Measurements from ENCODE around the gene C10orf143.

Gene C10orf143

GRCh38 chr10:130023454-130024230 is 87.0 kb downstream of the C10orf143 start:
- DNase-seq = peak in 1 of 2 donors; percentile 60
- Histone ChIP-seq H3K36me3 (no peaks in the 10 kb centered on the region), H3K4me3 (no peak overlapping the region), H3K9me3 (no peaks in the 10 kb centered on the region), H3K4me1 (no peaks in the 10 kb centered on the region), H3K27me3 (peaks cover 0 to 6% of the 10 kb centered on the region in 2 donors), H3K27ac (no peak overlapping the region)
- TF ChIP-seq, protein P1, sequence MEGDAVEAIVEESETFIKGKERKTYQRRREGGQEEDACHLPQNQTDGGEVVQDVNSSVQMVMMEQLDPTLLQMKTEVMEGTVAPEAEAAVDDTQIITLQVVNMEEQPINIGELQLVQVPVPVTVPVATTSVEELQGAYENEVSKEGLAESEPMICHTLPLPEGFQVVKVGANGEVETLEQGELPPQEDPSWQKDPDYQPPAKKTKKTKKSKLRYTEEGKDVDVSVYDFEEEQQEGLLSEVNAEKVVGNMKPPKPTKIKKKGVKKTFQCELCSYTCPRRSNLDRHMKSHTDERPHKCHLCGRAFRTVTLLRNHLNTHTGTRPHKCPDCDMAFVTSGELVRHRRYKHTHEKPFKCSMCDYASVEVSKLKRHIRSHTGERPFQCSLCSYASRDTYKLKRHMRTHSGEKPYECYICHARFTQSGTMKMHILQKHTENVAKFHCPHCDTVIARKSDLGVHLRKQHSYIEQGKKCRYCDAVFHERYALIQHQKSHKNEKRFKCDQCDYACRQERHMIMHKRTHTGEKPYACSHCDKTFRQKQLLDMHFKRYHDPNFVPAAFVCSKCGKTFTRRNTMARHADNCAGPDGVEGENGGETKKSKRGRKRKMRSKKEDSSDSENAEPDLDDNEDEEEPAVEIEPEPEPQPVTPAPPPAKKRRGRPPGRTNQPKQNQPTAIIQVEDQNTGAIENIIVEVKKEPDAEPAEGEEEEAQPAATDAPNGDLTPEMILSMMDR (IDR thresholded peaks at IDR 0.05) = no peak
- intact Hi-C loops (cut with DNase I; ENCODE audit: low total_unique reads) = no loop called here

GRCh38 chr10:130022511-130023299 is 87.9 kb downstream of the C10orf143 start:
- H3K9me3 ChIP-seq = no peaks in the 10 kb centered on the region
- peak in 1 of 2 donors; percentile 37 for DNase-seq
- H3K36me3 ChIP-seq = no peaks in the 10 kb centered on the region
- intact Hi-C loops (cut with DNase I; ENCODE audit: low total_unique reads) = no loop called here
- TF ChIP-seq, protein P1 (IDR thresholded peaks at IDR 0.05) = no peak
- no peaks in the 10 kb centered on the region for H3K4me1 ChIP-seq
- no peak overlapping the region for H3K27ac ChIP-seq
- peaks cover 0 to 6% of the 10 kb centered on the region in 2 donors for H3K27me3 ChIP-seq
- H3K4me3 ChIP-seq = no peak overlapping the region

GRCh38 chr10:130022086-130022485 is 88.5 kb downstream of the C10orf143 start:
- H3K27me3 ChIP-seq = peaks cover 0 to 12% of the 10 kb centered on the region in 2 donors
- no peak overlapping the region for H3K4me3 ChIP-seq
- TF ChIP-seq, protein P1 (IDR thresholded peaks at IDR 0.05) = no peak
- H3K27ac ChIP-seq = no peak overlapping the region
- peak in 1 of 2 donors; percentile 53 for DNase-seq
- H3K36me3 ChIP-seq = no peaks in the 10 kb centered on the region
- intact Hi-C loops (cut with DNase I; ENCODE audit: low total_unique reads) = no loop called here
- H3K9me3 ChIP-seq = no peaks in the 10 kb centered on the region
- H3K4me1 ChIP-seq = no peaks in the 10 kb centered on the region

GRCh38 chr10:130021383-130021950 is 89.2 kb downstream of the C10orf143 start:
- Histone ChIP-seq H3K4me3 (no peak overlapping the region), H3K9me3 (no peaks in the 10 kb centered on the region), H3K27me3 (peaks cover 0 to 13% of the 10 kb centered on the region in 2 donors), H3K36me3 (no peaks in the 10 kb centered on the region), H3K27ac (no peak overlapping the region), H3K4me1 (no peaks in the 10 kb centered on the region)
- intact Hi-C loops (cut with DNase I; ENCODE audit: low total_unique reads) = no loop called here
- TF ChIP-seq, protein P1 (IDR thresholded peaks at IDR 0.05) = no peak
- DNase-seq = peak in 1 of 2 donors; percentile 69

- H3K36me3 ChIP-seq = no peaks in the 10 kb centered on the region
- TF ChIP-seq, protein P1 (IDR thresholded peaks at IDR 0.05) = no peak
- H3K9me3 ChIP-seq = no peaks in the 10 kb centered on the region
- peaks cover 0 to 13% of the 10 kb centered on the region in 2 donors for H3K27me3 ChIP-seq
- H3K4me3 ChIP-seq = no peak overlapping the region
- no peaks in the 10 kb centered on the region for H3K4me1 ChIP-seq
- peak in 1 of 2 donors; percentile 66 for DNase-seq
- H3K27ac ChIP-seq = no peak overlapping the region
- intact Hi-C loops (cut with DNase I; ENCODE audit: low total_unique reads) = no loop called here
Measured at GRCh38 chr10:130020651-130021382, 89.8 kb downstream of the C10orf143 start.

Measured in tibial artery (tissue), 4 donors.